Psoas muscle (tissue), 8 donors: Measurements from ENCODE around the gene NSD2. TPM values are rescaled to one million over a fixed set of nuclear protein-coding genes. Genes with fewer than 3 reads are reported as not detected.

Experiments
- ATAC-seq, 4 donors: fragments of 200-7000 bp; cut with Tn5 transposase; one replicate each; pipeline ENCODE4 v1.9.1; 2020; ENCODE audit warnings: moderate library complexity in 3 of 4, mild to moderate bottlenecking in 2 of 4
- DNase-seq, 2 donors: peaks; one replicate each; pipeline ENCODE4 v3.0.0-alpha.2; 2020
- H3K27ac ChIP-seq: fragments of 200-600 bp; one replicate; pipeline ENCODE4 v1.8.0; 2022
- H3K27me3 ChIP-seq, 3 donors: fragments of 200-600 bp in 1 of 3; one replicate each; pipeline versions ENCODE4 v1.6.1 to v1.8.0; 2013 to 2022; ENCODE audit warnings: low read length in 2 of 3, mild to moderate bottlenecking in 2 of 3, moderate library complexity in 1 of 3; ENCODE audit not compliant: insufficient read depth in 3 of 3
- H3K36me3 ChIP-seq, 2 donors: fragments of 200-600 bp in 1 of 2; one replicate each; pipeline versions ENCODE4 v1.6.1 to v1.8.0; 2013 to 2022; ENCODE audit warnings: low read depth in 1 of 2, mild to moderate bottlenecking in 1 of 2, moderate library complexity in 1 of 2; ENCODE audit not compliant: insufficient read depth in 1 of 2
- H3K4me1 ChIP-seq: fragments of 200-600 bp; one replicate; pipeline ENCODE4 v1.8.0; 2022
- H3K4me3 ChIP-seq: fragments of 200-600 bp; one replicate; pipeline ENCODE4 v1.8.0; 2022; ENCODE audit warnings: mild to moderate bottlenecking
- H3K9me3 ChIP-seq: fragments of 200-600 bp; one replicate; pipeline ENCODE4 v1.8.0; 2022
- CTCF ChIP-seq: fragments of 200-600 bp; IDR thresholded peaks from one replicate; pipeline ENCODE4 v1.8.0; 2022; ENCODE audit warnings: antibody characterized with exemption
- WGBS, 3 donors: extraction: QIAGEN DNeasy Blood & Tissue Kit; methylation state at CpG; one replicate each; pipeline versions ENCODE4 v1.1.6 to v1.1.7; 2013; 5-methylcytosine and 5-hydroxymethylcytosine counted together
- intact Hi-C, 2 donors: fragments of 100-400 bp; cut with DNase I; formaldehyde crosslinking; loops; one replicate each; pipeline versions ENCODE4 v1.11.0 to v1.14.2; 2022
- polyA plus RNA-seq, 3 donors: library from polyadenylated mRNA; stranded (reverse); fragments of 200-250 nt; gene quantifications; one replicate each; pipeline ENCODE4 v1.2.3, GENCODE V29; 2013
- total RNA-seq, 4 donors: library from RNA; stranded (reverse); fragmentation: NEBNext Ultra II Directional in 2 of 4; extraction: Animal tissue kit (Norgen Biotek cat#: 25700) in 2 of 4; gene quantifications; one replicate each; pipeline versions ENCODE4 v1.2.1 to v1.2.4, GENCODE V29; 2021 to 2023
- donor health status: healthy with polysubstance abuse.
- donor health status: DM: no; HTN: no; CAD: no; lungs with moderate emphysema.
- donor health status: Bipolar disorder and iron deficiency.
- donor health status: healthy.
- donor health status: DM: yes; HTN: yes; CAD: no.
- donor health status: DM: no; HTN: no; CAD: no.
- donor health status: DM: no; HTN: no; CAD: no.
- donor health status: DM: yes; HTN: yes; CAD: no.

Gene NSD2
- total and polyA plus RNA-seq, 7 donors: 5.6 to 36.0 (median 21.2) TPM

DNA sequence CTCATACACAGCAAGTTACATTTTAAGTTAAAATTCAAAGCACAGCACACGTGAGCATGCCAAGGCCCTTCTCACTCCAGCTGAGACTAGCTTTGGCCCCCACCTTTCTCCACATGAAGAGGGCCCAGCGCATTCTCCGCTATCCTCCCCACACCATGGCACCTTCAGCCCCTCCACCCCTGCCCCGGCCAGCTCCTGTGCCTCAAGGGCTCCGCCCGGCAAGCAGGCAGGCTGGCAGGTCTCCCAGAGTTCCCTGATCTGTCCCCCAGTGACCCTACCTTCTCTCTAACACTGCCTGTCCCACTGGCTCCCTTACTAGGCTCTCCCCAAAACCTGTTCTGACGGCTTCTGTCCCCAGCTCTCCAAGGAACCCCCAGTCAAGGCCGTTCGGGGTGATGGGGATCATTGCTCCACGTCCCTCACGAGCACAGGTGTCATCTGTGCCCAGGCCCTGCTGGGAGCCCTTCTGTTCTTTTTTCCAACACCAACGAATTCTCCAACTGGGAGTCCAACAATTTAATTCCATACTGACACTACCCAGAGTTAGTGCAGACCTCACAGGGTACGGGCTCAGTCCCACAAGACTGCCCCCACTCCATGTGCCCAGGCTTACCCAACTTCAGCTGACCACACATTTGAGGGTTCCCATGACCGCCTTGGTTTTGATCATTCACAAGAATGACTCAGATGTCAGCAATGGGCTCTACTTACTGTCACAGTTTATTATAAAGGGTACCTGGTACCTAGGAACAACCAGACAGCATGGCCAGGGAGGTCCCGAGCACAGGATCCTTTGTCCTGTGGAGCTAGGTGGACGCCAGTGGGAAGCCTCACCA, 19.4 kb upstream of the NSD2 start:
- no peak overlapping the region for H3K4me3 ChIP-seq
- H3K9me3 ChIP-seq: no peaks in the 10 kb centered on the region
- no peak overlapping the region for H3K27ac ChIP-seq
- peaks cover 0 to 29% of the 10 kb centered on the region in 2 donors for H3K36me3 ChIP-seq
- DNase-seq: no peak
- no peaks in the 10 kb centered on the region for H3K27me3 ChIP-seq
- H3K4me1 ChIP-seq: peaks cover 34% of the 10 kb centered on the region
- ATAC-seq: no peak
- no peak for TF ChIP-seq CTCF
- 62 to 70% (median 66%) methylated on average over 16 of the region's 16 CpGs for WGBS, 3 donors
- intact Hi-C loops: no loop called here

GRCh38 chr4:1852904-1853623, 18.1 kb upstream of the NSD2 start:
- H3K4me3 ChIP-seq: no peak overlapping the region
- WGBS, 3 donors: 80 to 82% (median 82%) methylated on average over 9 of the region's 9 CpGs
- ATAC-seq (no peak), DNase-seq (no peak)
- H3K36me3 ChIP-seq: peaks cover 0 to 18% of the 10 kb centered on the region in 2 donors
- TF ChIP-seq CTCF: no peak
- no peaks in the 10 kb centered on the region for H3K9me3 ChIP-seq
- H3K4me1 ChIP-seq: peaks cover 36% of the 10 kb centered on the region
- H3K27ac ChIP-seq: no peak overlapping the region
- intact Hi-C loops: no loop called here
- no peaks in the 10 kb centered on the region for H3K27me3 ChIP-seq

DNA sequence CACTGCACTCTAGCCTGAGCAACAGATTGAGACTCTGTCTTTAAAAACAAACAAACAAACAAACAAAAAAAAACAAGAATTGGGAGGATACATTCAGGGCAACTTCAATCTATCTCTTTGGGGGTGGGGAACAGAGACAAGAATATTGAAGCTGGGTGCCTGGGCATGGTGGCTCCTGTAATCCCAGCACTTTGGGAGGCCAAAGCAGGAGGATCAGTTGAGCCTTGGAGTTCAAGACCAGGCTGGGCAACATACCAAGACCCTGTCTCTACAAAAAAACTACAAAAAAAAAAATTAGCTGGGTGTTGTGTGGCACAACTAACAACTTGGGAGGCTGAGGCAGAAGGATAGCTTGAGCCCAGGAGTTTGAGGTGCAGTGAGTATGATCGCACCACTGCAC, 16.4 kb upstream of the NSD2 start:
- Histone ChIP-seq H3K27ac (no peak overlapping the region), H3K4me1 (peaks cover 36% of the 10 kb centered on the region), H3K27me3 (no peaks in the 10 kb centered on the region), H3K36me3 (peaks cover 0 to 6% of the 10 kb centered on the region in 2 donors), H3K4me3 (peak overlapping the region; percentile 95), H3K9me3 (no peaks in the 10 kb centered on the region)
- DNase-seq: no peak
- WGBS, 3 donors: 68 to 88% (median 79%) methylated on average over 1 of the region's 1 CpG
- no peak for ATAC-seq
- intact Hi-C loops: loop anchor here in 1 of 2 donors (5.0 kb wide), 1 partner anchor 43 kb away; no protein-coding TSS in a partner anchor
- no peak for TF ChIP-seq CTCF

DNA sequence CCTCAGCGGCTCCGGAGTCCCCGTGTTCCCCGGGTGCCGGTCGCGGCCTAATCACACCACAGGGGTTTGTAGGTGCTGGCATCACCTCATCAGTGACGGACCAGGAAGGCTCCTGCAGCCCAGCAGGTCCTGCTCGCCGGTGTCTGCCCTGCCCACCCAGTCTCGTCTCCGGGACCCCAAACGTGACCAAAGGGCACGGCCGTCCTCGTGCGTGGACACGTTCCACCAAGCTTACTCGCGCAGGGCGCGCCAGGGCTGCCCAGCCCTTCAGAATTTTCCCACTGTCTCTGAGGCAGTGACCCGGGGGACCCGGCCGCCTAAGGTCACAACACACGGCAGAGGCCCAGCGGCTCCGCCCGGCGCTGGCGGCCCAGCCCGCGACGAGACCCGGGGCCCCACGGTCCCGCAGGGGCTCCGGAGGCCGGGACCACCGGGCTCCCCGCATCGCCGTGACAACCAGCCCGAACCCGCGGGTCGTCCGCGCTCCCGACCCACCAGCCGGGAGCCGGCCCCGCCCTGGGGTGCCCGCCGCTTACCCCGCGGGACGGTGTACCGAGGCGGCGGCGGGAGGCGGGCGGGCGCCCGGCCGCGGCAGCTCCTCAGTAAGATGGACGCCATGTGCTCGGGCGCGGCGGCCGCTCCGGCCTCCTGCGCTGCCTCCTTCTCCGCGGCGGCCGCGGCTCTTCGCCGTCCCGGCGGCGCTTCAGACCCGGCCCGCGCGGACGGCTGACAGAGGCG, 15.7 kb upstream of the NSD2 start:
- TF ChIP-seq CTCF: no peak
- Histone ChIP-seq H3K4me3 (peak overlapping the region; percentile 95), H3K36me3 (peaks cover 0 to 6% of the 10 kb centered on the region in 2 donors), H3K4me1 (peaks cover 36% of the 10 kb centered on the region), H3K27me3 (no peaks in the 10 kb centered on the region), H3K9me3 (no peaks in the 10 kb centered on the region), H3K27ac (peak overlapping the region; percentile 79)
- DNase-seq: peak; percentile 47 to 70
- WGBS, 3 donors: 1 to 2% (median 1%) methylated on average over 30 to 91 of the region's 92 CpGs
- peak; percentile 31 to 57 (median 34) for ATAC-seq
- intact Hi-C loops: loop anchor here in 1 of 2 donors (5.0 kb wide), 1 partner anchor 42 kb away; no protein-coding TSS in a partner anchor
